Trophoblast cell (in vitro differentiated cells and primary cell): Measurements from ENCODE around the gene IL2RG. TPM values are rescaled to one million over a fixed set of nuclear protein-coding genes. Genes with fewer than 3 reads are reported as not detected.

Experiments
- DNase-seq, 2 donors: peaks; one replicate each; pipeline ENCODE4 v3.0.0-alpha.2; 2016
- H2AFZ ChIP-seq: 2 replicates; pipeline ENCODE4 v1.6.1; 2013; ENCODE audit warnings: low read length, moderate library complexity, mild to moderate bottlenecking; ENCODE audit not compliant: insufficient read depth, poor library complexity
- H2AK5ac ChIP-seq: 2 replicates; pipeline ENCODE4 v1.6.1; 2013; ENCODE audit warnings: mild to moderate bottlenecking, low read length
- H2BK120ac ChIP-seq: 2 replicates; pipeline ENCODE4 v1.6.1; 2013; ENCODE audit warnings: low read length, mild to moderate bottlenecking, moderate library complexity; ENCODE audit not compliant: insufficient read depth, poor library complexity
- H2BK12ac ChIP-seq: 2 replicates; pipeline ENCODE4 v1.6.1; 2013; ENCODE audit warnings: mild to moderate bottlenecking, low read length, moderate library complexity
- H2BK5ac ChIP-seq: 2 replicates; pipeline ENCODE4 v1.6.1; 2013; ENCODE audit warnings: low read length, low read depth, moderate library complexity, mild to moderate bottlenecking; ENCODE audit not compliant: poor library complexity
- H3K14ac ChIP-seq: 2 replicates; pipeline ENCODE4 v1.6.1; 2013; ENCODE audit warnings: mild to moderate bottlenecking, low read length
- H3K18ac ChIP-seq: 2 replicates; pipeline ENCODE4 v1.6.1; 2013; ENCODE audit warnings: mild to moderate bottlenecking, low read length
- H3K23ac ChIP-seq: 2 replicates; pipeline ENCODE4 v1.6.1; 2013; ENCODE audit warnings: low read length
- H3K27ac ChIP-seq: 2 replicates; pipeline ENCODE4 v1.5.1; 2013; ENCODE audit warnings: low read depth, mild to moderate bottlenecking, inconsistent platforms, low read length, moderate library complexity
- H3K27me3 ChIP-seq: 2 replicates; pipeline ENCODE4 v1.6.1; 2013; ENCODE audit warnings: inconsistent platforms, mild to moderate bottlenecking, low read length, moderate library complexity; ENCODE audit not compliant: insufficient read depth
- H3K36me3 ChIP-seq, 2 experiments: 1 replicate in 1 of 2; 2 replicates in 1 of 2; pipeline ENCODE4 v1.6.1; 2013; ENCODE audit warnings: low read length in 2 of 2, mild to moderate bottlenecking in 2 of 2, moderate library complexity in 1 of 2; ENCODE audit not compliant: insufficient read depth in 2 of 2, control insufficient read depth in 1 of 2
- H3K4ac ChIP-seq: 2 replicates; pipeline ENCODE4 v1.6.1; 2013; ENCODE audit warnings: low read depth, mild to moderate bottlenecking, low read length, moderate library complexity
- H3K4me1 ChIP-seq, 2 experiments: 1 replicate in 1 of 2; 2 replicates in 1 of 2; pipeline ENCODE4 v1.6.1; 2013; ENCODE audit warnings: low read length in 2 of 2, mild to moderate bottlenecking in 2 of 2, moderate library complexity in 1 of 2; ENCODE audit not compliant: insufficient read depth in 2 of 2, control insufficient read depth in 1 of 2
- H3K4me2 ChIP-seq: 2 replicates; pipeline ENCODE4 v1.6.1; 2013; ENCODE audit warnings: inconsistent platforms, mild to moderate bottlenecking, low read length, moderate library complexity
- H3K4me3 ChIP-seq: 2 replicates; pipeline ENCODE4 v1.5.1; 2013; ENCODE audit warnings: mild to moderate bottlenecking, low read depth, low read length, inconsistent platforms
- H3K79me1 ChIP-seq: one replicate; pipeline ENCODE4 v1.6.1; 2013; ENCODE audit warnings: low read length
- H3K79me2 ChIP-seq: 2 replicates; pipeline ENCODE4 v1.6.1; 2013; ENCODE audit warnings: low read length, mild to moderate bottlenecking; ENCODE audit not compliant: control insufficient read depth, insufficient read depth, poor library complexity
- H3K9ac ChIP-seq: 2 replicates; pipeline ENCODE4 v1.6.1; 2013; ENCODE audit warnings: mild to moderate bottlenecking, low read length
- H3K9me3 ChIP-seq: 2 replicates; pipeline ENCODE4 v1.6.1; 2013; ENCODE audit warnings: low read depth, mild to moderate bottlenecking, control low read depth, inconsistent platforms, low read length; ENCODE audit not compliant: insufficient read depth
- H4K12ac ChIP-seq: 2 replicates; pipeline ENCODE4 v1.6.1; 2013; ENCODE audit warnings: low read depth, mild to moderate bottlenecking, low read length, moderate library complexity
- H4K8ac ChIP-seq: 2 replicates; pipeline ENCODE4 v1.6.1; 2013; ENCODE audit warnings: low read depth, mild to moderate bottlenecking, low read length, moderate library complexity
- H4K91ac ChIP-seq: one replicate; pipeline ENCODE4 v1.6.1; 2013; ENCODE audit warnings: low read depth, mild to moderate bottlenecking, low read length, moderate library complexity
- WGBS: extraction: QIAGEN DNeasy Blood & Tissue Kit; methylation state at CpG from one replicate; pipeline ENCODE4 v1.1.7; 2013; ENCODE audit warnings: missing lambda C conversion rate; ENCODE audit not compliant: insufficient read length, insufficient coverage; ENCODE audit errors: extremely low coverage; 5-methylcytosine and 5-hydroxymethylcytosine counted together
- polyA plus RNA-seq: library from polyadenylated mRNA; stranded (reverse); fragments of 200-250 nt; gene quantifications from 2 replicates; pipeline ENCODE4 v1.2.3, GENCODE V29; 2013

IL2RG gene
- 0.03 and 0.06 TPM in 2 replicates for polyA plus RNA-seq

GRCh38 chrX:71111141-71111843 lies at the start of gene IL2RG:
IL2RG (minus strand) TSS chrX:71111577; CDS start chrX:71111539, 38 bp downstream.
- Histone ChIP-seq H2AFZ (no peak within 1 kb of the TSS), H4K8ac (peak within 1 kb of the TSS; percentile 28), H3K23ac (no peak within 1 kb of the TSS), H3K36me3 (no peaks in the 10 kb centered on the region), H3K9me3 (no peaks in the 10 kb centered on the region), H3K14ac (no peak within 1 kb of the TSS), H2AK5ac (peak within 1 kb of the TSS; percentile 62), H3K4me3 (no peak within 1 kb of the TSS), H3K27me3 (no peaks in the 10 kb centered on the region), H2BK120ac (no peak within 1 kb of the TSS), H4K91ac (no peak within 1 kb of the TSS), H3K4ac (no peak within 1 kb of the TSS), H3K18ac (no peak within 1 kb of the TSS), H3K79me2 (no peaks in the 10 kb centered on the region), H3K4me1 (peaks cover 7 to 15% of the 10 kb centered on the region in 2 experiments), H2BK12ac (peak within 1 kb of the TSS; percentile 64), H3K79me1 (peaks cover 3% of the 10 kb centered on the region), H4K12ac (no peak within 1 kb of the TSS), H3K27ac (no peak within 1 kb of the TSS), H2BK5ac (no peak within 1 kb of the TSS), H3K9ac (no peak within 1 kb of the TSS), H3K4me2 (no peak within 1 kb of the TSS)
- no peak for DNase-seq
- no CpG with 5 or more reads among the region's 8 CpGs for WGBS

DNA sequence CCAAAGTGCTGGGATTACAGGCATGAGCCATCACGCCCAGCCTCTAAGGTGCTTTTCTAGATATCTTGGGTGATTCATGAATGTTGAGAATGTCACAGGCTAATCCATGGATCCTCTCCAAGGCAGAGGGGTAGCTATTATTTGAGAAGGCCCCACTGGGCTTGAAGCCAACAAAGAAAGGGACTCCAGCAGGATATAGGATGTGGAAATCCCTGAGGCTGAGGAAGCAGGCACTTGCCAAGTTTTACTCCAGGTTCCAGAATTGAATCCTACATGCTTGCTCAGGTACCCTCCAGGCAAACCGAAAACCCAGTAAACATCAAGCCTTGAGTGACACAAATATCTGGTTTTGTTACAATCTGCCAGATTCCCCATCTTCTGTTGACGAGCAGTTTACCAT lies 49.1 kb upstream of the IL2RG start:
- peaks cover 0 to 2% of the 10 kb centered on the region in 2 experiments for H3K36me3 ChIP-seq
- no peaks in the 10 kb centered on the region for H3K4me1 ChIP-seq
- no peak overlapping the region for H3K4me3 ChIP-seq
- H3K27ac ChIP-seq: no peak overlapping the region
- H2BK120ac ChIP-seq: no peak overlapping the region
- no peak overlapping the region for H3K14ac ChIP-seq
- no peaks in the 10 kb centered on the region for H3K79me2 ChIP-seq
- H3K9ac ChIP-seq: no peak overlapping the region
- no peak overlapping the region for H3K23ac ChIP-seq
- H4K91ac ChIP-seq: no peak overlapping the region
- DNase-seq: no peak
- H3K4ac ChIP-seq: no peak overlapping the region
- H2BK5ac ChIP-seq: no peak overlapping the region
- H3K9me3 ChIP-seq: no peaks in the 10 kb centered on the region
- no peaks in the 10 kb centered on the region for H3K27me3 ChIP-seq
- H3K4me2 ChIP-seq: no peak overlapping the region
- no peak overlapping the region for H4K12ac ChIP-seq
- no peak overlapping the region for H3K18ac ChIP-seq
- H2BK12ac ChIP-seq: no peak overlapping the region
- WGBS: no CpG with 5 or more reads among the region's 3 CpGs
- H4K8ac ChIP-seq: no peak overlapping the region
- no peak overlapping the region for H2AFZ ChIP-seq
- H3K79me1 ChIP-seq: no peaks in the 10 kb centered on the region
- H2AK5ac ChIP-seq: no peak overlapping the region

- H3K4me3 ChIP-seq: no peak overlapping the region
- H2AFZ ChIP-seq: no peak overlapping the region
- H3K14ac ChIP-seq: no peak overlapping the region
- H3K9me3 ChIP-seq: no peaks in the 10 kb centered on the region
- H3K18ac ChIP-seq: no peak overlapping the region
- H4K12ac ChIP-seq: no peak overlapping the region
- no peak overlapping the region for H4K91ac ChIP-seq
- no peak overlapping the region for H3K4ac ChIP-seq
- no peak overlapping the region for H4K8ac ChIP-seq
- WGBS: no CpG with 5 or more reads among the region's 5 CpGs
- H3K27ac ChIP-seq: no peak overlapping the region
- H2BK12ac ChIP-seq: no peak overlapping the region
- H3K23ac ChIP-seq: no peak overlapping the region
- H3K9ac ChIP-seq: no peak overlapping the region
- H2BK5ac ChIP-seq: no peak overlapping the region
- no peak overlapping the region for H2AK5ac ChIP-seq
- H3K27me3 ChIP-seq: no peaks in the 10 kb centered on the region
- H3K4me1 ChIP-seq: no peaks in the 10 kb centered on the region
- H3K36me3 ChIP-seq: peaks cover 0 to 2% of the 10 kb centered on the region in 2 experiments
- H3K79me2 ChIP-seq: no peaks in the 10 kb centered on the region
- H2BK120ac ChIP-seq: no peak overlapping the region
- no peaks in the 10 kb centered on the region for H3K79me1 ChIP-seq
- no peak for DNase-seq
- H3K4me2 ChIP-seq: no peak overlapping the region
Observed at GRCh38 chrX:71159335-71159734, 48.0 kb upstream of the IL2RG start.

- Histone ChIP-seq H4K8ac (no peak overlapping the region), H3K23ac (no peak overlapping the region), H3K36me3 (peaks cover 0 to 2% of the 10 kb centered on the region in 2 experiments), H3K18ac (no peak overlapping the region), H3K4ac (no peak overlapping the region), H3K27ac (no peak overlapping the region), H3K4me1 (no peaks in the 10 kb centered on the region), H3K4me2 (no peak overlapping the region), H4K91ac (no peak overlapping the region), H2BK5ac (no peak overlapping the region), H3K27me3 (no peaks in the 10 kb centered on the region), H3K79me2 (no peaks in the 10 kb centered on the region), H2AFZ (no peak overlapping the region), H2BK12ac (no peak overlapping the region), H3K79me1 (no peaks in the 10 kb centered on the region), H2BK120ac (no peak overlapping the region), H3K9ac (no peak overlapping the region), H3K14ac (no peak overlapping the region), H2AK5ac (no peak overlapping the region), H3K4me3 (no peak overlapping the region), H3K9me3 (no peaks in the 10 kb centered on the region), H4K12ac (no peak overlapping the region)
- DNase-seq: no peak
- WGBS: no CpG with 5 or more reads among the region's 6 CpGs
Observed at GRCh38 chrX:71158603-71159002, 47.2 kb upstream of the IL2RG start.
